Immature natural killer cell (primary cell): ENCODE measurements around the gene CHSY1. TPM values are rescaled to one million over a fixed set of nuclear protein-coding genes. Genes with fewer than 3 reads are reported as not detected.

ENCODE experiments used
- DNase-seq, 3 donors: peaks; one replicate each; pipeline ENCODE4 v3.0.0; 2022; ENCODE audit warnings: mixed read lengths in 1 of 3
- H3K27ac Mint-ChIP-seq, 6 donors: one replicate each; pipeline ENCODE4 v1.8.0; 2020; ENCODE audit warnings: mixed read lengths in 6 of 6, mild to moderate bottlenecking in 5 of 6, inconsistent platforms in 4 of 6, moderate library complexity in 3 of 6
- H3K27me3 Mint-ChIP-seq, 3 donors: one replicate each; pipeline ENCODE4 v1.8.0; 2020 to 2021; ENCODE audit warnings: low read depth in 3 of 3, mild to moderate bottlenecking in 3 of 3, mixed read lengths in 3 of 3, moderate library complexity in 3 of 3, inconsistent platforms in 1 of 3
- H3K36me3 Mint-ChIP-seq, 3 donors: one replicate each; pipeline ENCODE4 v1.8.0; 2020; ENCODE audit warnings: mixed read lengths in 3 of 3, inconsistent platforms in 2 of 3, mild to moderate bottlenecking in 2 of 3
- H3K4me1 Mint-ChIP-seq, 2 donors: one replicate each; pipeline ENCODE4 v1.8.0; 2020; ENCODE audit warnings: inconsistent platforms in 2 of 2, mild to moderate bottlenecking in 2 of 2, mixed read lengths in 2 of 2, moderate library complexity in 1 of 2
- H3K4me3 Mint-ChIP-seq, 5 donors: one replicate each; pipeline ENCODE4 v1.8.0; 2020; ENCODE audit warnings: mild to moderate bottlenecking in 5 of 5, mixed read lengths in 5 of 5, inconsistent platforms in 3 of 5, moderate library complexity in 3 of 5
- H3K9me3 Mint-ChIP-seq, 6 donors: one replicate each; pipeline ENCODE4 v1.8.0; 2020; ENCODE audit warnings: mild to moderate bottlenecking in 6 of 6, mixed read lengths in 6 of 6, inconsistent platforms in 4 of 6, moderate library complexity in 3 of 6
- polyA plus RNA-seq, 3 donors: library from polyadenylated mRNA; unstranded; fragments of 300-500 nt; fragmentation: Illumina TruSeq; gene quantifications; one replicate each; pipeline ENCODE4 v1.2.3, GENCODE V29; 2021

CHSY1 gene
- polyA plus RNA-seq, 3 donors from 2014 or later = 2.8 to 4.0 (median 2.8) TPM

DNA sequence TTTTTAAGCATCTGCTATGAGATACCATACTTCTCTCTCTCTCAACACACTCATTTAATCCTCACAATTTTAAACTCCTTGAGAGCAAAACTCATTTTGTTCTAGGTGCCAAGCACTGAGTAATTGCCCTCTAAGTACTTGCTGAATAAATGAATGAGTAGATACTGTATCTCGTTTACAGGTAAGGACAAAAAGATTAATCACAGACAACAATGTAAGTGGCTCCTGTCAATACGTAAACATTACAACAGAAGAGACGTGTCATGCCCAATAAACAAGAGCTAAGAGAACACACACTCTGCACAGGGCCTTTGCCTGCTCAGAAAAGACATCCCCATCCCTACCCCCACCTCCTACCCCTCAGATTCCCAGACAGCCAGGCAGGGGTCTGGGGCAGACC is 59.8 kb downstream of the CHSY1 start:
- Mint-ChIP-seq H3K4me3 (peak overlapping the region in 1 of 5 donors; percentile 1), H3K36me3 (no peaks in the 10 kb centered on the region), H3K27me3 (peaks cover 0 to 2% (median 2%) of the 10 kb centered on the region in 3 donors), H3K27ac (peak overlapping the region in 3 of 6 donors; percentile 7 to 31 (median 19)), H3K9me3 (no peaks in the 10 kb centered on the region), H3K4me1 (peaks cover 71 to 83% of the 10 kb centered on the region in 2 donors)
- no peak for DNase-seq

DNA sequence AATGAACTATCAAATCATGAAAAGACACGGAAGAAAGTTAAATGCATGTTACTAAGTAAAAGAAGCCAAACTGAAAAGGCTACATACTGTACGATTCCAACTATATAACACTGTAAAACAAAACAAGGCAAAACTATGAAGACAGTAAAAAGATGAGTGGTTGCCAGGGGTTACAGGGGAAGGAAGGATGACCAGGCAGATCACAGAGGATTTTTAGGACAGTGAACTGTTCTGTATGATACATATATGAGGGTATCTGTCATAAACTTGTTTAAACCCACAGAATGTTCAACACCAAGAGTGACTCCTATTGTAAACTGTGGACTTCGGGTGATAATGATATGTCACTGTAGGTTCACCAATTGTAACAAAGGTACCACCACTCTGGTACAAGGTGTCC is 60.6 kb downstream of the CHSY1 start:
- H3K4me1 Mint-ChIP-seq = peaks cover 67 to 81% of the 10 kb centered on the region in 2 donors
- no peak for DNase-seq
- no peaks in the 10 kb centered on the region for H3K36me3 Mint-ChIP-seq
- H3K27me3 Mint-ChIP-seq = peaks cover 0 to 2% (median 2%) of the 10 kb centered on the region in 3 donors
- no peak overlapping the region for H3K27ac Mint-ChIP-seq
- no peak overlapping the region for H3K4me3 Mint-ChIP-seq
- H3K9me3 Mint-ChIP-seq = no peaks in the 10 kb centered on the region

DNA sequence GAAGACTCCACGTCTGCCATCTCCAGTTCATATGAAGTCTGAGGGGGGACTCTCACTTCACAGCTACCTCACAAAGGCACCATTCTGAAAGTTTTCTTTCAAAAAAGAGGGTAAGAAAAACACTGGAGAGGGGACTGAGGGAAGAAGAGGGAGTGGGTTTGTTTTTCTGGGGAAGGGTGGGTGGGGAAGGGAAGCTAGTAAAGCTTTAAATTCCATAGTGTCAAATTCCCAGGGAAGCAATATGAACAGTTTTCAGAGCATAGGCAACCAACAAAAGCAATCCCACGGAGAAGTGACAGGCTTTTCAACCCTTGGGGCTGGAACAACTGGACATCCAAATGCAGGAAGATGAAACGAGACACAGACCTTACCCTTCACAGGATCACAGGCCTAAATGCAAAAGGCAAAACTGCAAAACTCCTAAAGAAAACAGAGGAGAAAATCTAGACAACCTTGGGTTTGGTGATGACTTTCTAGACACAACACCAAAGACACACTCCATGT is 61.7 kb downstream of the CHSY1 start:
- DNase-seq = no peak
- H3K27me3 Mint-ChIP-seq = peaks cover 0 to 2% (median 2%) of the 10 kb centered on the region in 3 donors
- H3K27ac Mint-ChIP-seq = peak overlapping the region in 1 of 6 donors; percentile 24
- no peaks in the 10 kb centered on the region for H3K36me3 Mint-ChIP-seq
- no peaks in the 10 kb centered on the region for H3K9me3 Mint-ChIP-seq
- H3K4me3 Mint-ChIP-seq = no peak overlapping the region
- H3K4me1 Mint-ChIP-seq = peaks cover 61 to 74% of the 10 kb centered on the region in 2 donors

DNA sequence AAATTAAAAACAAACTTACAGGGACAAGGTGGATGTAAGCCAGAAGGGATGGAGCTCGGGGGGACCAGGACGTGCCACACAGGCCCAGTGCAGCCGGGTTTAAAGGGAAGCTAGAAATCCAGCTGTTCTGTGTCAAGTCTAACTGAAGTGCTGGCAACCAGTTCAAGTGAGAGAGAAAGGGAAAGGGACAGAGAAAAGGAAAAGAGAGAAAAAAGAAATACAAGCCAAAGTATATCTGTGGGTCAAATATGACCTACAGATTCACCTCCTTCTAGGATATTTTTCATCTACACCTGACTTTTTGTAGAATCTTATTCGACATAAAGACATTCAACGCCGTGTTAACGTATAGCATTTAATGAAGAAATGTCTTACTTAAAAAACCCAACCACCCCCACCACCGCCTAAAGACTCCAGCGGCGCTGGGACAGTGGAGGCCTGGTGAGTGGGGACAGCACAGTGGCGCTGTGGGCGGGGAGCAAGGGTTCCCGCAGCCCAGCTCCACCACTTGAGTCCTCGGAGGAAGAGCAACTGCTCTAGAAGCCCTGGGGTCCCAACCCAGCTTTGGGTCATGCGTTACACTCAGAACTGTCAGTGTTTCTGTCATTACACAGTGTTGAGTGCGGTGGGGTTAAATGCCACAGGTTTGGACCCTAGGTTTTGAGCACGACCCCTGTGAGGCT is 62.3 kb downstream of the CHSY1 start:
- Mint-ChIP-seq H3K4me1 (peaks cover 58 to 73% of the 10 kb centered on the region in 2 donors), H3K27ac (peak overlapping the region in 4 of 6 donors; percentile 21 to 61 (median 38)), H3K4me3 (peak overlapping the region in 1 of 5 donors; percentile 20), H3K36me3 (no peaks in the 10 kb centered on the region), H3K27me3 (peaks cover 0 to 2% (median 2%) of the 10 kb centered on the region in 3 donors), H3K9me3 (no peaks in the 10 kb centered on the region)
- DNase-seq = no peak

DNA sequence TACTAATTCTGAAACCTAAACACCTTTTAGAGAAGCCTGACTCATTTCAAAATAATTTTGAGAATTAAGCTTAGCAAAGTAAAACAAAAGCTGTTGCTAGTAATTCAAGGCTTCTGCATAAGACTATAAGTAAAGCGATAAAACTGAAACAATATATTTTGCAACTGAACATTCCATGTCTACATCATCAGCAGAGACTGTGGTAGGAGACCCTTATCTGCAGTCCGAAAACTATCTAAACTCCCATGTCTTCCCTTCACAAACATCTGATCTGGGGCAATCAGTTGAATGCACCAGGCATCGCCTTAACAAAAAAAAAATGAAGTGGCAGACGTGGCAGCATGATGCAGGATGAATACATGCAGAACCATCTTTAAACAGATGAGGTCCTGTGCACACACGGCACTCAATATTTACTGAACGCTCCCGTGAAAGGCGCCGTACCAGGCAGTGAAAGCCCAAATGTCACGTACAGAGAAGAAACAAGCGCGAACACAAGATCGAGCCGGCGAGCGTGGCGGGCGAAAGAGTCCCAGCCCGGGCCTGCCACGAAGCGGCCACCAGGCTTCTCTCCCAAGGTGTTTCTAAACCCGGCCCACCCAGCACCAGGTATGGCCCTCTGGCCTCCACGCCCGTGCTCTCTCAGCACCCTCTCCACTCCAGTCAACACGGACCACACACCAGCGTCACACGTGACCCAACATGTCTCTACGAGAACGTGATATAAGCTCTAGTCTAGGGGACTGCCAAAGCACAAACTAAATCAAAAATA is 63.0 kb downstream of the CHSY1 start:
- Mint-ChIP-seq H3K27ac (peak overlapping the region in 5 of 6 donors; percentile 21 to 61 (median 34)), H3K4me3 (peak overlapping the region in 2 of 5 donors; percentile 20 to 57), H3K9me3 (no peaks in the 10 kb centered on the region), H3K4me1 (peaks cover 52 to 68% of the 10 kb centered on the region in 2 donors), H3K36me3 (no peaks in the 10 kb centered on the region), H3K27me3 (peaks cover 0 to 2% (median 2%) of the 10 kb centered on the region in 3 donors)
- no peak for DNase-seq

DNA sequence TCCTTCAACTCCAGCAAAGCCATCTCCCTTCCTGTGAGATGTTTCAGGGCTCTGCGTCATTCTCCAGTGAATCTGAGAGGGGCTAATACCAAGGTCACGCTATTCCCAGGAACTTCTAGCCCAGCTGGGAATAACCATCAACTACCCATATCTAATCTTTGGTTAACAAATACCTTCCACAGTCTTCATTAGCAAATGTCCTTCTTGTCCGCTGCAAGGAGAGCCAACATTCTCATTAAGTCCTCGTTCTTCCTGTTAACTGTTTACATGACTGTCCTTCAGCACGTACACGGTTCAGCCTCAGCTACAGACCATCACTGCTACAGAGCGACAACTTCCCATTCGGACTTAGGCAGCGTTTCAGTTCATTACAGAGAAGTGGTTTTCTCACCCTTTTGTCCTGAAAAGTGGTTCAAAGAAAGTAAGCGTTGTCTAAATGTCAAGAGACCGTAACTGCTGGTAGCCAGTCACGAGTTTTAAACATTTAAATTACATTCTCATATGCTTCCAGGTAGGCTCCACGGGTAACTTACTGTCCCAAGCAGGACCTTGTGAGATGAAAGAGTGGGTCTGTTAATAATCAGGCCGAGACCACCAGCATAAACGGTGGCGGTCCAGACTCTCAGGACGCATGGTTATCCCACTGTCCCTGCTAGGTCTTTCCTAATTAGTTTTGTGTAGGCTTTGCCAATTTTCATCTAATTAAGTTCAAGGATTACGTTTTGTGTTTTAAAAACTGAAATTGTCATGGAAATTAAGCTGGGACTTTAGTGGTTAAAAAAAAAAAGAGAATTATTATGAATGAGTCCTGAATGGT is 63.8 kb downstream of the CHSY1 start:
- no peak for DNase-seq
- H3K27me3 Mint-ChIP-seq = peaks cover 0 to 2% (median 2%) of the 10 kb centered on the region in 3 donors
- no peaks in the 10 kb centered on the region for H3K36me3 Mint-ChIP-seq
- H3K4me3 Mint-ChIP-seq = peak overlapping the region in 3 of 5 donors; percentile 33 to 62 (median 40)
- no peaks in the 10 kb centered on the region for H3K9me3 Mint-ChIP-seq
- peak overlapping the region in 5 of 6 donors; percentile 3 to 76 (median 32) for H3K27ac Mint-ChIP-seq
- peaks cover 47 to 67% of the 10 kb centered on the region in 2 donors for H3K4me1 Mint-ChIP-seq

DNA sequence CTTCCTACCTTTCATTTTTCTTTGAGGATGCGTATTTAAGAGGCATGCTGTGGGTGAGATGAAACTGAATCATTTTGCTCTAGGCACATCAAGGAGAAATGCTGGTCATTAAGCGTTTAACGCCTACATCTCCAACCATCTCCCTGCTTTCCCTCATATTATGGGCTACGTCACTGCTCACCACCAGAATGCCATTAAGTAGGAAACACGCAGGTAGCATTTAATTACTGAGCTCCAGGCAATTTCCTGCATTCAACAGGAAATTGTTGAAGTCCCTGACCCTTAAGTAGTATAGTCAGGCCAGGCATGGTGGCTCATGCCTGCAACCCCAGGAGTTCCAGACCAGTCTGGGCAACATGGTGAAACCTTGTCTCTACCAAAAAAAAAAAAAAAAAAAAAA is 66.1 kb downstream of the CHSY1 start:
- Mint-ChIP-seq H3K27me3 (peaks cover 0 to 2% (median 2%) of the 10 kb centered on the region in 3 donors), H3K4me1 (peaks cover 51 to 66% of the 10 kb centered on the region in 2 donors), H3K36me3 (no peaks in the 10 kb centered on the region), H3K4me3 (no peak overlapping the region), H3K27ac (no peak overlapping the region), H3K9me3 (no peaks in the 10 kb centered on the region)
- no peak for DNase-seq

DNA sequence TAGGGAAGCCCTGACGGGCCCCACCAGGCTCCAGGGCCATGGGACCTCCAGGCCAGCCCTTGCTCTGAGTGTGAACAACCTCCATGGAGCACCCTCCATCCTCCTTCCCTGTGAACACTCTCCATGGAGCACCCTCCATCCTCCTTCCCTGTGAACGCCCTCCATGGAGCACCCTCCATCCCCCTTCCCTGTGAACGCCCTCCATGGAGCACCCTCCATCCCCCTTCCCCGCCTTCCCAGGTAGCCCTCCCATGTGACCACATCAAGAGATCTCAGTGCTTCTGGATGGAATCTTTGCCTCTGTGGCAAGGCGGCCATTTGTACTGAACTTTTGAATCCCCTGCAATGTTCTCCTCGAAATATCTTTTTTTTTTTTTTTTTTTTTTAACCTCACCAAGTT is 66.5 kb downstream of the CHSY1 start:
- Mint-ChIP-seq H3K9me3 (no peaks in the 10 kb centered on the region), H3K4me1 (peaks cover 51 to 66% of the 10 kb centered on the region in 2 donors), H3K36me3 (no peaks in the 10 kb centered on the region), H3K27ac (no peak overlapping the region), H3K4me3 (no peak overlapping the region), H3K27me3 (peaks cover 0 to 2% (median 2%) of the 10 kb centered on the region in 3 donors)
- no peak for DNase-seq

DNA sequence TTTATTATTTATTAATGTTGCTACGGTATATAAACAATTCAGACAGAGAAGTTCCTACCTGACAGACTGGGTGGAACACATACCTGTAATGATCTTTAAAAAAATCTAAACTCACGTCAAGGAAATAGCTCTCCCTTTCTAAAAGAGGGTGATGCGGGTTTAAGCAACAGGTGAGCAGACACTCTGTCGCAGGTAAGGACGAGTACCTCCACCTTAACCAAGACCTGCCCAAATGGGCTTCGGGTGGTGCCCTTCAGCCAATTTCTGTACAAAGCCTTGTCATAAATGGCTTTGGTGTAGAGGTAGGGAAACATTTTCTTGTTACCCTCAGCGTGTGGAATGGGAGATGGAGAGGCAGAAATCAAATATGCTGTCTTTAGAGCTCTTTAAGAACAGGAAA is 67.0 kb downstream of the CHSY1 start:
- Mint-ChIP-seq H3K4me1 (peaks cover 51 to 62% of the 10 kb centered on the region in 2 donors), H3K9me3 (no peaks in the 10 kb centered on the region), H3K27me3 (peaks cover 0 to 2% (median 2%) of the 10 kb centered on the region in 3 donors), H3K27ac (peak overlapping the region in 1 of 6 donors; percentile 34), H3K4me3 (no peak overlapping the region), H3K36me3 (no peaks in the 10 kb centered on the region)
- no peak for DNase-seq

DNA sequence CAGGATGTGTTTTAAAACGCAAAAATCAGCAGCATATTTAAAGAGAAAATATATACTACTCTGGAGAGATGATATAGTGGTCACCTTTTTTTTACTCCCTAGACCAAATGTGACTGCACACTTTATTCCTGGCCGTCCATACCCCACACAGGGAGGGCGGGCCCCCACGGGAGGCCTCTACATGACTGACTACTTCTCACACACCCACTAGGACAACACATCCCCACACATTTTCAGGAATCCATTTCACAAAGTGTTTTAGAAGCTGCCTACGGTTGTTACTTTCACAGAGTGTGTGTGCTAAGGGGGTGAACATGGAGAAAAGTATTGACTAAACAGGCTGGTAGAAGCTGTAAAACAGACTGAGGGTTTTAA is 67.9 kb downstream of the CHSY1 start:
- DNase-seq = no peak
- H3K4me3 Mint-ChIP-seq = no peak overlapping the region
- peaks cover 43 to 54% of the 10 kb centered on the region in 2 donors for H3K4me1 Mint-ChIP-seq
- H3K36me3 Mint-ChIP-seq = peaks cover 0 to 1% (median under 1%) of the 10 kb centered on the region in 3 donors
- H3K27me3 Mint-ChIP-seq = peaks cover 0 to 2% (median 2%) of the 10 kb centered on the region in 3 donors
- no peaks in the 10 kb centered on the region for H3K9me3 Mint-ChIP-seq
- H3K27ac Mint-ChIP-seq = no peak overlapping the region

DNA sequence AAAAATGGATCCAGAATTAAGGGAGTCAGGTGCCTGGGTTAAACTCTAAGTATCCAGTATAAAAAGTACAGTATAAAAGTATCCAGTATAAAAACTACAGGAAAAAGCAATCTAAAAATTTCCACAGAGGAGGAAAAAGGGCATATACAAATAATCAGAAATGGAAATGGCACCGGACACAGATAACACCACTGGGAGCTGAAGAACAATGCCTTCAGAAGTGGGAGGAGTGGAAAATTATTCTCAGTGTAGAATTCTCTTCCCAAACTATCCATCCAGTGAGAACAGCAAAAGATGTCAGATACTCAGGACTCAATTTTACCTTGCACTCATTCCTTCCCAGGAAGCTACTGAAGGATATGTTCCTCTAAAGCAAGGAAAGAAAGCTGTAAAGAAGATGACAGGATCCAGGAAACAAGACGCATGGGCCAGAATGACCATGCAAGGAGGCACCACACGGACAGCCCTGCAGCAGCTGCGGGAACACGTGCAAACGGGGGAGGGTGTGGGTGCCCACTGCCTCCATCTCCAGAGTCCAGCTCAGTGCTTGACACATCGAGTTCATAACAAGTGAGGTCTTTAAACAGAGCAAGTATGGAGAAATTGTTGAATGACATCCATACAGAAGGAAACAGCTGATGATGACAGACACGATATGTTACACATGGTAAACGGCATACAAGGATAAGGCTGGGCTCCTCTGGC is 68.5 kb downstream of the CHSY1 start:
- Mint-ChIP-seq H3K27me3 (peaks cover 0 to 2% (median 0%) of the 10 kb centered on the region in 3 donors), H3K36me3 (peaks cover 5 to 7% (median 5%) of the 10 kb centered on the region in 3 donors), H3K27ac (peak overlapping the region in 4 of 6 donors; percentile 35 to 58 (median 39)), H3K4me1 (peaks cover 40 to 49% of the 10 kb centered on the region in 2 donors), H3K4me3 (no peak overlapping the region), H3K9me3 (no peaks in the 10 kb centered on the region)
- no peak for DNase-seq

DNA sequence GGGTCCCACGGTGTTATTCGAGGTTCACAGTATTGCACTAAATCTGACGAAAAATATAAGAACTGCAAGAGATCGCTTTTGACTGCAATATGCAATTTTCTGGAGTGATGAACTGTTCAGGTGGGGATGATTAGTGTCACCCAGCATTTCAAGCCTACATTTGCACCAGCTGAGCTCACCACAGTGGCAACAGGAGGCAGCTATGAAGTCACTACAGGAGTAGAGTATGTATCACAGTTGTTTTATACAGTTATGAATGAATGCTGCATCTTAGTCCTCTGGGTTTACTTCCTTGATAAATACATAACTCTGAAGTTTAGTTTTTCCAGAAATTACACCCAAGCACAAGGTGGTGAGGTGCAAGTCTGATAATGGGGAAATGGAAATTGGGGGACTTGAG is 69.6 kb downstream of the CHSY1 start:
- Mint-ChIP-seq H3K27me3 (peaks cover 0 to 2% (median 0%) of the 10 kb centered on the region in 3 donors), H3K36me3 (peaks cover 5 to 14% (median 6%) of the 10 kb centered on the region in 3 donors), H3K27ac (peak overlapping the region in 5 of 6 donors; percentile 9 to 58 (median 51)), H3K9me3 (no peaks in the 10 kb centered on the region), H3K4me3 (no peak overlapping the region), H3K4me1 (peaks cover 32 to 40% of the 10 kb centered on the region in 2 donors)
- DNase-seq = no peak

DNA sequence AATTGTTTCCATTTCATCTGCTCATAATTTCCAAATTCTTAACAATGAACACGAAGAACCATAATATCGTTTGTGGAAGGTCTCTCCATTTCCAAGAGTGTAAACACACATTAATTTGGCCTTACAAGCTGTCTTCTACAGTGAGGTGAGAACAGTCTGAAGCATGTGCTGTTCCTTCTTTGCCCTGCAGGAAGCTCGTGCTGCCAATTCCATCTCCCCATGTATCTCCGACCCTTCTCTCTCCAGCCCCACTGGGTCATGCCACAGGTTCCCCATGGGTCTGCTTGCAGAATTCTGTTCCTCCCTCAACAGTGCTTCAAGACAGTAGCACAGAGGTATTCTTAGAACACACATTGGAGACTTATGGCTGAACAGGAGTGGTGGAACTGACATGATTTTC is 70.5 kb downstream of the CHSY1 start:
- Mint-ChIP-seq H3K9me3 (no peaks in the 10 kb centered on the region), H3K36me3 (peaks cover 5 to 14% (median 6%) of the 10 kb centered on the region in 3 donors), H3K27ac (peak overlapping the region in 3 of 6 donors; percentile 14 to 58 (median 17)), H3K27me3 (peaks cover 0 to 2% (median 0%) of the 10 kb centered on the region in 3 donors), H3K4me3 (no peak overlapping the region), H3K4me1 (peaks cover 32 to 40% of the 10 kb centered on the region in 2 donors)
- DNase-seq = no peak
